Activated CD4-positive, alpha-beta T cell treated with anti-CD3 and anti-CD28 coated beads, Interleukin-2, Interleukin-4, amounts not matched to agents 100 ng/mL and 50 ng/mL, durations not matched to agents 16 hours and 8 hours (primary cell): ENCODE results near the gene TREH.

Experiments
- DNase-seq: peaks from one replicate; pipeline ENCODE4 v3.0.0-alpha.2; 2020; ENCODE audit warnings: low spot score

The TREH gene

DNA sequence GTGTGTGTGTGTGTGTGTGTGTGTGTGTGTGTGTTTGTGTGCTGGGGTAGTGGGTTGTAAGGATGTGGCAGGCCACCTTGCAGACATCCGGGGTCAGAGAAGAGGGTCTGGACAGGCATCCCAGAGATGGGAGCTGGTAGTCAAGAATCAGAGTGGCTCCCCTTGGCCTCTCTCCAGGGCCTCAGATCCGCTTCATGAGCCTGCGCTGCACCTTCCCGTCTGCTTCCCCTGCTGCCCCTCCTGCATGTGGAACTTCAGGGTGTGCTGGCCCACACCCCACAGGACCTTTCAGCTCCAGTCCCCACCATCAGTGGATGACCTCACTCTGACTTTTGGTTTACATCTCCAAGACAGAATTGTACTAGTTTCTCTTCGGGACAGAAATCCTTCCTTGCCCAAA lies 31.2 kb downstream of the TREH start:
- no peak for DNase-seq

DNA sequence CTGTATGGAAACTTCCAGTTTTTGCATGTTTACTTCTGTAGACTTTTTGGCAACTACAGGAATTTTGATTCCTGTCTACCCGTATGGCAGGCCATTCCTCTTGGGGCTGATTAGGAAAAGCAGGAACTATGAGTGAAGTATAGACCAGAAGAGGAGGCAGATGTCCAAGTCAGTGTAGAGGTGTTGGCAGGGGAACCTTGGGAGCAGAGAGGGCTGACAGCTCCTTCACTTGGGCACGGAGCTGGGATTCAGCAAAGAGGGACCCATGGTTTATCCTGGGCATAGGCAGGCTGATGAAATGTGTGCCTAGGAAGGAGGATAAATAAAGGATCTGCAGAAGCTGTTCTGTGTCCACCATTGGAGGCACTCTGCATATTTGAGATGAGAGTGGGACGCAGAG lies 33.1 kb downstream of the TREH start:
- DNase-seq, result no peak

DNA sequence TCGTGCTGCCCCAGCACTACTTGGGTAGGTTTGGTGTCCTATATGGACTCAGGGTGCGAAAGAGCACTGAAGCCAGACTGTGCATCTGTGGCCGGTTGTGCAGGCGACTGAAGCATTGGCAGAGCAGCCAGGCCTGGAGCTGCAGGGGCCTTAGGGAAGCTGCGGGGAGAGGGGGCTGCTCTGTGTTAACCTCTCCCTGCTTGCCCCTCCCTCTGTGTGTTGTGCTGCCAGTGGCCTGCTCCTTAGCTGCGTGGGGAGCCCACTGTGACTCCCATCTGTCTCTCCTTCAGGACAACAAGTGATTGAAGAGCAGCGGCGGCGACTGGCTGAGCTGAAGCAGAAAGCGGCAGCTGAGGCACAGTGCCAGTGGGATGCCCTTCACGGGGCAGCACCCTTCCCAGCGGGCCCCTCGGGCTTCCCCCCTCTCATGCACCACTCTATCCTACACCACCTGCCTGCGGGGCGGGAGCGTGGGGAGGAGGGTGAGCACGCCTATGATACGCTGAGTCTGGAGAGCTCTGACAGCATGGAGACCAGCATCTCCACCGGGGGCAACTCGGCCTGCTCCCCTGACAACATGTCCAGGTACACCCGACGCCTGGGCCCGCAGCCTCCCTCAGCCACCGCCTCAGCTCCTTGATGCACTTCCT lies 34.3 kb downstream of the TREH start:
- DNase-seq, result no peak

DNA sequence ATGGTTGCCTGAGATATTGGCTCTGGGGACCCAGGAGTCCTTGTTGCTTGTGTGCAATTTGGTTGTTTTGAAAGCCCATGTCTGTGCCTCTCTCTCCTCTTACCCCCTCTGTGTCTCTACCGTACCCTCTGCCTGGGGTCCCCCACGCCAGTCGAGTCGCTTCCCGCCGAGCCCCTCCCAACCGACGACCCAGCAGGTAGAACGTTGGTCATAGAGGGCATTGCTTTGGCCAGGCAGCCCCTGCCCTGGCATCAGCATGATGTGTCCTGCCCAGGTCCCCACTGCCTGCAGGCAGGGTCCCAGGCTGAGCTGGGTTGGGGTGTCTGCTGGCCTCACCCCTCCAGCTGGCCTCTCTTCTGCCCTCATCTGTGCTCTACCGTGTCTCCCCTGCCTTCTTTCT lies 35.0 kb downstream of the TREH start:
- DNase-seq, result no peak

DNA sequence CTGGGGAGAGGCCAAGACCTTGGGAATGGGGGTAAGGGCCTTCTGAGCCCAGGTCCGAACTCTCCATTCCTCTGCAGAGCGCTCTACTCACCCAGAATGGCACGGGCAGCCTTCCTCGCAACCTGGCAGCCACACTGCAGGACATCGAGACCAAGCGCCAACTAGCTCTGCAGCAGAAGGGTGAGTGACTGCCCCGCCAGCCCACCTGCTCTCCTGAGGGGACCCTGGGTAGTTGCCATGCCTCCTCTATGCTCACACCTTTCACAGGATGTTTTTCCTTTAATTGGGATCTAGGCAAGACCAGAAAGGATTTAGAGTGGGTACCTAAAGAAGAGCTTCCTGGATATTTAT lies 35.5 kb downstream of the TREH start:
- DNase-seq, result no peak

DNA sequence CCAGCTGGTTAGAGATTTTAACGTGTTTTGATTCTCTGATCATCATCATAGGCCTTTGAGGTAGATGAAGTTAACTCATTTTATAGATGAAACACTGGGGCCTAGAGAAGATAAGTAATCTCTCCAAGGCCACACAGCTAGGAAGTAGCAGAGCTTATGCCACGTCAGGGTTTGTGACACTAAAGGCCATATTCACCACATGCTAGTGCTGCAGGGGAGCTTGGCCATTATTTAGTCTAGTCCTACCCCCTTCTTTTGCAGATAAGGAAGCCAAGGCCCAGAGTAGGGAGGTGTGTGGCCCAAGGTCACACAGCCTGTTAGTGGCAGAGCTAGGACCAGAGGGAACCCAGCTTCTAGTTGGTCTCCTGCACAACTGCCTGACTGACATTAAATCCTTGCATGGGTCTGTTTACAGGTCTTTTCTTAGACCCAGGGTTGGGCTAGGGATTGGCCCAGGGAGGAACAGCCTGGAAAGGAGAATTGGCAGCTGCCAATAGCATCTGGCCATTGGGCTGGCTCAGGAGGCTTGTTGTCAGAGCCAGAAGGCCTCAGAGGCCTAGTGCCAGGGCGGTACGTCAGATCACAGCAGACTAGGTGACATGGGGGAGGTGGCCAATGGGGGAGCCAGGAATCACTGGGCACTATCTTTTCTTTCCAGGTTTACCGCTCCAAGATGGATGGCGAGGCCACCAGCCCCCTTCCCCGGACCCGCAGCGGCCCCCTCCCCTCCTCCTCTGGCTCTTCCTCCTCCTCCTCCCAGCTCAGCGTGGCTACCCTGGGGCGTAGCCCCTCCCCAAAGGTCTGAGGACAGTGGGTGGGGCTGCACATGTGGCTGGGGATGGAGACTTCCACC lies 36.1 kb downstream of the TREH start:
- no peak for DNase-seq

DNA sequence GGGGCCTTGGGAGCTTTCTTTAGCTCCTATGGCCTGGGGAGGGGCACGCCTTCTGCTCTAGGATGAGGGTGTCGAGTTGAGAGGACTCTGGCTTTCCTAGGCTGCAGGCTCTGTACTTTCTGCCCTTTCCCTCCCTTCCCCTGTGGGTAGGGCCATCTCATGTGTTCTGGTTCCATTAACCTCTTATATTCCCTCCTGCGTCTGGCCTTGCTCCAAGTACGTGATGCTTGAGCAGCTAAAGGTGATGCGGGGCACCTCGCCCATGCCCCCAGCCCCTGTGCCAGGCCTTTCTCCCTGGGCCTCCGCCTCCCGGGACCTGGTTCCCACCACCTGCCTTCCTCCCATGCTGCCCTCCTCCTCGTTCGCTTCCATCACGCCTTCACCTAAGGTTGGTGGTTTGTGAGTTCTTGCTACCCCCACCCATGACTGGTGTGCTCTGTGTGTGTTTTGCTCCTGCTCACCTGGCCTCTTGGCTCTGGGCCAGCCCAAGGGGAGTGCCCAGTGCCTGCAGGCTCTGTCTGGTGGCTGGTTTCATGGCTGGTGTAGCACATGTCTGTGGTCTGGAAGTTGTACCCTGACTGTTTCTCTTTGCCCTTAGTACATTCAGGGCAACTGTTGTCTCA lies 37.9 kb downstream of the TREH start:
- DNase-seq, result no peak

DNA sequence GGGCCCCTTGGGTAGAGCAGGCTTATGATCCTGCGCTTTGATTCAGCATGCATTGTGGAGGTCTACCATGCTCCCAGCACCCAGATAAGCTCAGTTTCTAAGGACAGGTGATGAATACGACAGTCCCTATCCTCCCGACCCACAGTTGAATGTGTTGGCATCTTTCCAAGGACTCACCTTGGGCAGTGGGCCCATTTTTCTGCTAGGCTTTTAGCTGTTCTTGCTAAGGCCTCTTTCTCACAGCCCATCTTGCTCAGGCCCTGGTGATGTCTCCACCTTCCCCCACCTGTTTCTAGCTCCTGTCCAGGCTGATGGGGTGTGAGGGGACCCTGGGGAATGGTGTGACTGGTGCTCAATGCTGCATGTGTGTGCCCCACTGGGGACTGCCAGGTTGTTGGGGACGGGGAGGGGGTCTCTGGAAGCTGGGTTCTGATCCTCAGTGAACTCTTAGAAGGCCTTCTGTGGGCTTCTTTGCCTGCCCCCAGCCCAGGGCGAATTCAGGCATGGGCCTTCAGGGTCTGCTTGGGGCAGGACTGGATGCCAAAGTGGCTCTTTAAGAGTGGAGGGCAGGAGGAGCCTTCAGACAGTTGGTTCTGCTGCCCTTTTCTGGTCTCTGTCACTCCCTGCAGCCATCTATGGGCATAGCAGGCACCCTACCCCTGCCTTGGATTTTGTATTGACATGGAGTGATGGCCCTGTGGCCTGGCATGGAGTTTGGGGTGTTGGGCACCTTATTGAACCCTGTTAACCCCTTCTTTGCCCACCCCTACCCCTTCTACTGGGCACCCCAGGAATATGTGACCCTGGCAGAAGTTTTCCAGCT lies 38.9 kb downstream of the TREH start:
- no peak for DNase-seq

DNA sequence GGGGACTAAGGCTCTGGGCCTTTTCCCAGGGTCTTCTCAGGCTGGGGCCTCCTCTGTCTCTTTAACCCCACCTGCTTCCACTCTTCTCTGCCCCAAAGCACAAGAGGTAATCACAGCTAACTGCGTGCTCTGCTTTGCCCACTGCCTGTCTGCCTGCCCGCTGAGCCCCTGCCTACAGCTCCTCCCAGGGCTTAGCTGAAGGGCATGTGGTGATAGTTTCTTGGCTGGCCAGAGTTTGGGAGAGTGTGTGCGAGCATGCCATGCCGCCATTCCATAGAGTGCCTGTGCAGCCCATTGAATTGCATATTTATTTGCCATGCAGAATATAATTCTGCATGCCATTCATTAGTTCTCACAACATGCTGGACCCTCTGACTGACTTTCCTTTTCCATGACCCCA lies 39.6 kb downstream of the TREH start:
- no peak for DNase-seq

DNA sequence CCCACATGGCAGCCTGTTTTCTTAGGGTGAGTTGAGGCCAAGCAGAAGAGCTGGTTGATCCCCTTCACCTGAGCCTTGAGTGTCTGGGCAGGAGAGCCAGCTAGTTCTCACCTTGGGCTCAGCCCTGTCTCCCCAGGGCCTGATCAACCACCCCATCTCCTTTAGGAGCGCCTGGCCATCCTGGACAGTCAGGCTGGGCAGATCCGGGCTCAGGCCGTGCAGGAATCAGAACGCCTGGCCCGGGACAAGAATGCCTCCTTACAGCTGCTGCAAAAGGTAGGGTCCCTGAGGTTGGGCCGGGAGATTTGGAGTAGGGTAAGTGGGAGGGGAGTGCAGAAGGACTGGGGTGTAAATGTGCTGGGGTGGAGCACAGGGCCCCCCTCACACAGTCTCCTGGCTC lies 40.7 kb downstream of the TREH start:
- DNase-seq, result no peak

DNA sequence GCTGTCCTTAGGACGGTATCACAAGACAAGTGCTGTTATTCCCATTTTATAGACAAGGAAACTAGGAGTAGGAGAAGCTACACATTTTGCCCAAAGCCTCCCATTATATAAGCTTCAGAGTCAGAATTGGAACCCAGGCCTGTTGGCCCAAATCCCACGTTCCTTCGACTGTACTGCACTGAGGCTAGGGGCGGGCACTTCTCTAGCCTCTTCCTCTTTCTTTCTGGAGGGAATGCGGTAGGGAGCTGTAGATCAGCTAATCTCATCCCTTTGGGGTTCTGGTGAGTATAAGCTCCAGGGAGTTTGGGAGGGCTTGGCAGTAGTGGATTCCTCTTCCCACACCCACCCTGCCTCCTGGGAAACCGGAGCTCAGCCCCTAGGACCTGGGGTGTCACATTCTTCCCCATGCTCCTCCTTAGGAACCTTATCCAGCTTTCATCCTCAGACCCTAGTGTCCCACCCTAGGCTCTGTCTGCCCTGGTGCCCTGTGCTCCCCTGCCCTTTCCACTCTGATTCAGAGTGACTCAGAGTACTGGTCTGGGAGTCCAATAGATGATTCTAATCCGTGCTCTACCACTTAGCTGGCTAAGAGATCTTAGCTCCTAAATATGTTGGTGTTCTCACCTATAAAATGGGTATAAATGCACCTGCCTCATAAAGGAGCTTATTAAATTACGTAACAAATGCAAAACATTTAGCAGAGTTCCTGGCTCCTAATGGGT lies 42.7 kb downstream of the TREH start:
- no peak for DNase-seq

DNA sequence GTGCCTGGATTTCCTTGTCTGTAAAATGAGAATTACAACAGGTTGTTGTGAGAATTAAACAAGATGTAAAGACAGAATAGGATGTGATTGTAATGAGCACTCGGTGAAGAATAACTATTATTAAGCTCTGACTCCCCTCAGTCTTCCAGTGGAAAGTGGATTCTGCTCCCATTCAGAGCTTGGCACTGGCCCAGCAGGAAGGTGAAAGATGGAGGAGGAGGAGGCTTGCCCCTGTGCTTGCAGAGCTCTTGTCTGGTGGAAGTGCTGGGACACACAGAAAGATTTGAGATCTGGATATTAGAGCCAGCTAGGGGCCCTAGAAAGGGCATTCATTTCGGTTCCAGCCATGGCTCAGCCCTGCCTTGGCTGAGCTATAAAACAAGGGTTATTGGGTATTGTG lies 43.8 kb downstream of the TREH start:
- no peak for DNase-seq

DNA sequence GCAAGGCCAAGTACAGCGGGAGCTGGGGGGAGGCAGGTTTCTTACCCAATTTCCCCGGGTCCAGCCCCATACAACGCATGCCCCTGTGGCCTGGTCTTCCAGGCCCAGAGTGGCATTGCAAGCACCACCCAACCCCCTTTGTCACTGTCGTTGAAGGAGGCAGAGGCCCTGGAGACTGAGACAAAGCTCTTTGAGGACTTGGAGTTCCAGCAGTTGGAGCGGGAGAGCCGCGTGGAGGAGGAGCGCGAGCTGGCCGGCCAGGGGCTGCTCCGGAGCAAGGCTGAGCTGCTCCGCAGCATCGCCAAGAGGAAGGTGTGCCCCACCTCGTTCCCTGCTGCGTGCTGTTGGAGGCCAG lies 44.2 kb downstream of the TREH start:
- no peak for DNase-seq

DNA sequence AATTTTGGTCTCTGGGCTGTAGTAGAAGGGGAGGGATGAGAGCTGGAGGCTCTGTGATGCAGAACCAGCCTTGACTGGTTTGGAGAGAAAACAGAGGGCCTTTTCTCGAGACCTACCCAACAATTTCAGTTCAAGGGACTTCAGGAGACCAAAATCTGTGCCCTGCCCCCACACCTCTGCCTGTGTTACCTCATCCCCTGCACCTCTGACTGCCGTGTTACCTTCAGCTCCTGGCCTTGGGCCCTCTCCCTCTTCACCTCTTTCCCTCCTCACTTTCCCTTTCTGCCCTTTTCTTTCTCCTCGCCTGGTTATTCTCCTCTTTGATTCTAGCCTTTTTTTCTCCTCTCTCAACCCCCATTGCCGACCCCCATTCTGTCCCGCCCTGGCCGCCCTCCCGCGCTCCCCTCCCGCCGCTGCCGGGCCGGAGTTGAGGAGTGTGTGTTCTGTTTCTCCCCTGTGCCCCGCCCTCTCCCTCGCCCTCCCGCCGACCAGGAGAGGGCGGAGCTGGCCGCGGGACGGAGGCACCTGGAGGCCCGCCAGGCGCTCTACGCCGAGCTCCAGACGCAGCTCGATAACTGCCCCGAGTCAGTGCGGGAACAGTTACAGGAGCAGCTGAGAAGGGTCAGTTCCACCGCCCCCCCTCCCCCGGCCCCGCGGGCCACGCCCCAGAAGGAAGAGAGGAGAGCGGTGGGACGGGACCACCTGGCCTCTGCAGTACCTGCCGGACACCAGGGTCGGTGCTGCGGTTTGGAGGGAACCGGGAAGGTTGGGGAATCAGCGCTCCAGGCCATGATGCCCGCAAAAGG lies 44.8 kb downstream of the TREH start:
- no peak for DNase-seq

DNA sequence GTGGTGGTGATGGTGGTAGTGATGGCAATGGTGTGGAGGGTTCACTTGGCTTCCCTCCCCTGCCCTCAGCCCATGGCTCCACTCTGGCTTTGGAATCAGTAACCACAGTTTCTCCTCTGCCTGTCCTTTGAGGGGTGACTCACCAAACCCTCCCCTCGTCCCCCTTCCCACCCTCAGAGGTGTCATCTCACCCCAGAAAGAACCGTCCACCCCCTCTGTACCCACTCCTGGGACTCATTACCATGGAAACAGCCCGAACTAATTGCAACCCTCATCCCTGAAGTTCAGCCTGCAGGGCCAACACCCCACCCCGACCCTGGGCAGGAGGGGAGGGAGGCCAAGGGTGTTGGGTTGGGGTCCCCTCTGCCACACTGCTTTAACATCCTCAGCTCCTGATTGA lies 45.5 kb downstream of the TREH start:
- no peak for DNase-seq

DNA sequence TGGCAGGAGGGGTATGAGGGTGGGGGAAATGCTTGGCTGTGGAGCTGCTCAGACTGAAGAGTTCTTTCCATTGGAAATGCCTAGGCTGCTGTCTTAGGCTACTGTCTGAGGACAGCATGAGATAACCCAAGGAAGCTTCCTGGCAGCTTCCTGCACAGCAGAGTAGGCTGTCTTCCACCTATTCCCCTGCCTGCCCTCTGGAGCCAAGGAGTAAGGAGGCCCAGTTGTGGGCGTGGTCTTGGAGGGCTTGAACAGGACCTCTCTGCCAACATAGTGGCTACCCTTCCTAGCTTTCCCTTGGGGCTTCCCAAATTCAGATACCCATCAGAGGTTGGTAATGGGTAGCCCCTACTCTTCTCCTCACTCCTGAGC lies 46.1 kb downstream of the TREH start:
- DNase-seq, result no peak

DNA sequence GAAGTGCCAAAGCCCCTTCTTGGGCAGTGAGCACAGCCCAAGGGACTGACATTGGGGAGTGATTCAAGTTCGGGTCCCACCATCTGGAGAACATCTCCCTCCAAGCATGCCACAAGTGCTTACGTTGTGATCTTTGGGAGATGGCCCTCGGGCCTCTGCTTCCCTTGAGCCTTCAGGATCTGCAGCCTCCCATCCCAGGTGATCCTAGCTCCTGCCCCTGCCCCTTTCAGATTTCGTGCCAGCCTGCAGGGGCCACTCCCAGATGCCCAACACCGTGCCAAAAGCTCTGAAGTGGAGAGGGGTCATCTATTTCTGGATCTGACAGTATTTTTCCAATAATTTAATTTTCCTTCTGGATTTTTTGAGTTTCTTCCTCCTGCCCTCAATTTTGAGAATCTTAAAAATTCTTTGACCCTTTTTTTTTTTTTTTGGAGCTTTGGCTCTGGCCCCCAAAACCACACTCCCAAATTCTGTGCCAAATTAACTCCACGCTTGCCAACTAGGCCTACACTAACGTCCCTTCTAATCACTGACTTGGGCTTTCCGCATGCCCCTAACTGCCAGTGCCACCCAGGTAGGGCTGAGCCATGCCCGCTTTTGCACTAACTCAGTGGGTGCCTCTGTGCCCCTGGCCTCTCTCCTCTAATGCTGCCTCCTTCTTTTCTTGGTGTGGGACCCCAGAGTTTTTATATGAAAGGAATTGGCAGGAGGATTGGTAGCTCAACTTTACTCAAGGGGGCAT lies 46.7 kb downstream of the TREH start:
- no peak for DNase-seq

DNA sequence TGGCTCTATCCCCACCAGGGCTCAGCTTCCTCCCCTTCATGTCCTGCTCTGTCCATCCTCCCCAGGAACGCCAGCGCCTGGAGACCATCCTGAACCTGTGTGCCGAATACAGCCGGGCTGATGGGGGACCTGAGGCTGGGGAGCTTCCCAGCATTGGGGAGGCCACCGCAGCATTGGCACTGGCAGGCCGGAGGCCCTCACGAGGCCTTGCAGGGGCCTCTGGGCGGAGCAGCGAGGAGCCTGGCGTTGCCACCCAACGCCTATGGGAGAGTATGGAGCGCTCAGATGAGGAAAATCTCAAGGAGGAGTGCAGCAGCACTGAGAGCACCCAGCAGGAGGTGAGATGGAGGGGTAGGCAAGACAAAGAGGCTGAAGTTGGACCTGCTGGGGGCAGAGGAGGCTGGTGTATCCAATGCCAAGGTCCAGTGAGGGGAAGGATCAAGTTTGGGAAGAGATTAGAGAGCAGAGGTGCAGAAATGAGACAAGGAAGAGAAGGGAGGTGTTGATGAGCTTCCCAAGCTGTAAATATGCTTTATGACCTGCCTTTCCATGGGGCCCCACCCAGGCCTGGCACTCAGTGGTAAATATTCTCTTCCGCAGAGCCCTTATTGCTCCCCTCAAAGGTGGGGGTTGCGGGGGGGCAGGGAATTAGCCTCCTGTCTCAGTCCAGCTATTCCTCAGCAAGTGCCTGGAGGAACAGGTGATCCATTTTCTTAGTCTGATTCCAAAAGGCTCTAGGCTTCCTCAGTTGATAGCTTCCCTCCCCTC lies 48.1 kb downstream of the TREH start:
- no peak for DNase-seq

DNA sequence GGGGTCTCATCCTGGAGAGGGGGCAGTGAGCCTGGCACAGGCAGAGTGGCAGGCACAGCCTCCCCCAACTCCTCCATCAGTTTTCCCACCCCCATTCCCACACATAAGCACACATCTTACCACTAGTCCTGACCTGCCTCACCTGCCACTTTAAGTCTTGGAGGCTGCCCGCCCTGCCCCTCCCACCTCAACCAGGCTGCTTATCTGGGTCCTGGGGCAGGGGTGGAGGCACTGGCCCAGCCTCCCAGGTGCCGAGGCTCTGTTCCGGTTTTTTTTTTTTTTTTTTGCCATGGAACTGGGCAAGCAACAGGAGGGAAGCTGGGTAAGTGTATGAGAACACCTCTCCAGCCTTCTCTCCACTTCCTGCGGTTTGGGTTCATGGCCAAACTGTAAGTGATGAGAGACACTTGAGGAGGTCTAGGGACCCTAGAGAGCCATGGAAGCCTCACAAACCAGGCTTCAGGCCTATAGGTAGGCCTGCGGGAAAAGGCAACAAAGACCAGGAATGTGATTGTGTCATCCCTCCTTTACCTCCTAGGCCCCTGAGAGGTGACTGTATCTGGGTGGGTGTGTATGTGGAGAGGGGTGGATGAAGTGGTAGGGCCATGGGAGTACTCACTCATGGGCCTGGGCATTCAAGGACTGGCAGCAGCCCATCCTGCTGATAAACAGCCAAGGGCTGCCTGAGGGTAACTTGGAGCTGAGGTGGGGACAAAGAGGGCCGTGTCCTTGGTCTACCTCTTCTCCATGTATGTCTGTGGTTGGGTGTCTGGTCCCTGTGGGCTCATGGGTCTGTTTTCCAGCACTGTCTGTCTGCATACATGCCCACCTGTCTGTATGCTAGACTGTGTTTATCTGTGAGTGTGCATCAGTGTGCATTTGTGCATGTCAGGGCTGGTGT lies 49.4 kb downstream of the TREH start:
- DNase-seq, result no peak
